ENCODE data around the gene PTPRM.

DNA sequence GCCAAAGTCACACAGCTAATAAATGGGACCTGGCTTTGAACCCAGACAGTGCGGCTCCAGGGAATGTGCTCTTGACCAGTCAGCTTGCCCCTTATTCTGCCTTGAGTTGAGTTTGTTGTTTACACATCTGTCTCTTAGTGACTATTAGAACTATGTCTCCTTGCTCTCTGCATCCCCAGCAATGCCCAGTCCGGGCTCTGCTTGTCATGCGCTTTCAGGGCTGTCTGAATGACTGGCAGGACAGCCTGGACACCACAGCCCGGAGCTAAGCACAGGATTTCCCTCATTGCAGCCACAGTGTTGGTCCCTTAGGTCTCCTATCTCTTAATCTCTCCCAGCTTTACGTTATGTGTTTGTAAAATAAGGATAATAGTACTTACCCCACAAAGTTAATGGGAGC lies 795.7 kb downstream of the PTPRM start:
- no peak for TF ChIP-seq POLR2AphosphoS5 (IDR thresholded peaks at IDR 0.05; ENCODE audit: low read depth, low read length)
- TF ChIP-seq POLR2A (IDR thresholded peaks at IDR 0.05; ENCODE audit: low read depth, low read length), result no peak
- TF ChIP-seq TAF1 (IDR thresholded peaks at IDR 0.05; ENCODE audit: borderline replicate concordance, low read depth, low read length), result no peak

Measured in GM12892 (cell line).